GM20000 (cell line): Measurements from ENCODE around the gene EPHA8.

Experiments
- DNase-seq: peaks from one replicate; pipeline ENCODE4 v3.0.0; 2012; ENCODE audit warnings: low spot score
- CTCF ChIP-seq: IDR thresholded peaks from 2 replicates; pipeline ENCODE4 v1.5.1; 2012; ENCODE audit warnings: mild to moderate bottlenecking, control low read depth; ENCODE audit errors: extremely low read depth, missing control alignments

Gene EPHA8

DNA sequence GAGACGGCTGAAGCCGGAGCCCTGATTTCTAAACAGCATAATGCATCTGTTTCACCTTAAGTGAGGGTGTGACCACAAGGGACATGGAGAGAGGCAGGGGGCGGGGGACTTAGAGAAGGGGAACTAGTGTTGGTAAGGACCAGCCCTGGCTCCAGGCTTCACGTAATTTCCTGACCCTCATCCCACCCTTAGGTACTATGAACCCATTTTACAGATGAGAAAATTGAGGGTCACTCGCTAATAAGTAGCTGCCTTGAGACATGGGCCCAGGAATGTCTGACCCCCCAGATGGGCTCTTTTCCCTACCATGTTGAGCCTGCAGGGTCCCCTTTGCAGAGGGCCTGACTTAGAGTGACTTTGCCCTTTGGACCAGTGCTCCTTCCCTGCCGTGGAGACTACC lies 4.7 kb downstream of the EPHA8 start:
- no peak for TF ChIP-seq CTCF
- DNase-seq: no peak

DNA sequence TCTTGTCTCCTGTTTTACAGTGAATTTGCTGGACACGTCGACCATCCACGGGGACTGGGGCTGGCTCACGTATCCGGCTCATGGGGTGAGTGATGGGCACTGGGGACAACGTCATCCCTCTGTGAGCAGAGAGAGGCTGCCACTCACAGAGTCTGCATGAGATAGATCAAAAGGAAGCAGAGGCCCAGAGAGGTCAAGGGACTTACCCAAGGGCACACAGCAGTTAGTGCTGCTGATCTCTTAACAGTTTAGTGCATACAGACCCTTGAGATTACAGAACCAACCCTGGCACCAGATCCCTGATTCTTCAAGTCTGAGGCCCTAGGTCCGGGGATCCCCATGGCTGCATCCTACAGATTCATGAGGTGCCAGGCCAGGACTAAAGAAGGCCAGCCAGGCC lies 6.0 kb downstream of the EPHA8 start:
- no peak for DNase-seq
- TF ChIP-seq CTCF: no peak

- no peak for TF ChIP-seq CTCF
- DNase-seq: no peak
Observed at GRCh38 chr1:22570140-22570909, 7.0 kb downstream of the EPHA8 start.

DNA sequence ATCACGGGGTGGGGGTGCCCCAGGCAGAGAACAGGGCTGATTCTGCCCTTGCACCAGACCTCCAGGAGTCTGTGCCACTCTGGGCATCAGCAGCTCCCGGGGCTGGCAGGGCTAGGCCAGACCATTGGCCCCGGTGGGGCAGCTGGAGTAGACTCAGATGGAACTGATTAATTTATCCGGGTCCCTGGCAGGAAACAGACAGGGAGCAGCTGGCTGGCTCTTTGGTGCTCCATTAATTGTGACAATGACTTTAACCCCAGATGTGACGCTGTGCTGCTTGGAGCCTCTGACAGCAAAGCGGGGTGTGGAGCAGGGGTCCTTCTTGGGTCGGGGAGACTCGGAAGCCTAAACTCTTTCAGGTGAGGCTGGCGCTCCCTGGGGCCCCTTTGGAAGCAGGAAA lies 9.5 kb downstream of the EPHA8 start:
- DNase-seq: no peak
- TF ChIP-seq CTCF: no peak

- no peak for TF ChIP-seq CTCF
Observed at GRCh38 chr1:22573237-22573636, 9.9 kb downstream of the EPHA8 start.

DNA sequence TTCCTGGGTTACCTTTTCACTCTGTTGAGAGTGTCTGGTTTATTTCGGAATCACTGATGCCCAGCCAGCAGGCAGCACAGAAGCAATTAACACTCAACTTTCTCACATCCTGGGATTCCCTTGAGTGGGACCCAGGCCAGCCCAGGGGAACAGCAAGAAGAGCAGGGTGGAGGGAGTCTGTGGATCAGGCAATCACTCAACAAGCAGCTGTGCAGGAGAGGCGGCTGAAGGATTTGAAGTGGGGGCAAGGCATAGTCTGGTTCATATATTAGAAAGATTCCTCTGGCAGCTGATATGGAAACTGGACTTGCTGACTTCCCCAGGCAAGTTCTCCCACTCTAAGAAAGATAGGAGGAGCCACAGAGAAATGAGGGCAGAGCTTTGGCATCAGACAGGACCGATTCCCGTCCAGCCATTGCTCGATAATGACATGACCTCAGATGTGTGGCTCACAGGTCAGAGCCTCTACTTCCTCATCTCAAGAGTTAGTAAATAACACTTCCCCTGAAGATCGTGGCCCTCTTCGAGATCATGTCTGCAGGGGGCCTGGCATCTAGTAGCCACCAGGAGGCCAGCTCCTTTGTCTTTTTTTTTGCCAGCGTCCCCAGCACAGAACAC lies 12.4 kb downstream of the EPHA8 start:
- no peak for DNase-seq
- TF ChIP-seq CTCF: no peak

More at GRCh38 chr1:22573237-22573636, 9.9 kb downstream of the EPHA8 start:
- no peak for DNase-seq

DNA sequence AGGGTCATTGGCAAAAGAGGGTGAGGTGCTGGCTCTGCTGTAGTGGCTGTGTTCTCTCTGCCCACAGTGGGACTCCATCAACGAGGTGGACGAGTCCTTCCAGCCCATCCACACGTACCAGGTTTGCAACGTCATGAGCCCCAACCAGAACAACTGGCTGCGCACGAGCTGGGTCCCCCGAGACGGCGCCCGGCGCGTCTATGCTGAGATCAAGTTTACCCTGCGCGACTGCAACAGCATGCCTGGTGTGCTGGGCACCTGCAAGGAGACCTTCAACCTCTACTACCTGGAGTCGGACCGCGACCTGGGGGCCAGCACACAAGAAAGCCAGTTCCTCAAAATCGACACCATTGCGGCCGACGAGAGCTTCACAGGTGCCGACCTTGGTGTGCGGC lies 12.9 kb downstream of the EPHA8 start:
- TF ChIP-seq CTCF: no peak
- DNase-seq: no peak
